IgD-negative memory B cell (primary cell): ENCODE results near the gene CADM1. TPM values are rescaled to one million over a fixed set of nuclear protein-coding genes. Genes with fewer than 3 reads are reported as not detected.
A peak's percentile ranks its signal among the peaks of the same experiment; 100 is the strongest.

ENCODE experiments used
- H3K27ac Mint-ChIP-seq, 3 donors: one replicate each; pipeline ENCODE4 v1.8.0; 2020 to 2022; ENCODE audit warnings: mild to moderate bottlenecking in 3 of 3, mixed read lengths in 3 of 3, moderate library complexity in 1 of 3
- H3K27me3 Mint-ChIP-seq: one replicate; pipeline ENCODE4 v1.8.0; 2021; ENCODE audit warnings: mixed read lengths
- H3K36me3 Mint-ChIP-seq: one replicate; pipeline ENCODE4 v1.8.0; 2020; ENCODE audit warnings: mild to moderate bottlenecking, mixed read lengths
- H3K4me1 Mint-ChIP-seq, 3 donors: one replicate each; pipeline ENCODE4 v1.8.0; 2020 to 2022; ENCODE audit warnings: mixed read lengths in 3 of 3, mild to moderate bottlenecking in 1 of 3
- H3K4me3 Mint-ChIP-seq, 4 donors: one replicate each; pipeline ENCODE4 v1.8.0; 2020 to 2022; ENCODE audit warnings: mild to moderate bottlenecking in 4 of 4, mixed read lengths in 4 of 4, moderate library complexity in 3 of 4
- H3K9me3 Mint-ChIP-seq, 3 donors: one replicate each; pipeline ENCODE4 v1.8.0; 2020 to 2021; ENCODE audit warnings: mixed read lengths in 3 of 3, mild to moderate bottlenecking in 1 of 3
- polyA plus RNA-seq: library from polyadenylated mRNA; unstranded; fragments of 300-500 nt; fragmentation: Illumina TruSeq; gene quantifications from one replicate; pipeline ENCODE4 v1.2.3, GENCODE V29; 2021

Gene CADM1
- polyA plus RNA-seq, 1 donor from 2014 or later = 2.0 TPM

DNA sequence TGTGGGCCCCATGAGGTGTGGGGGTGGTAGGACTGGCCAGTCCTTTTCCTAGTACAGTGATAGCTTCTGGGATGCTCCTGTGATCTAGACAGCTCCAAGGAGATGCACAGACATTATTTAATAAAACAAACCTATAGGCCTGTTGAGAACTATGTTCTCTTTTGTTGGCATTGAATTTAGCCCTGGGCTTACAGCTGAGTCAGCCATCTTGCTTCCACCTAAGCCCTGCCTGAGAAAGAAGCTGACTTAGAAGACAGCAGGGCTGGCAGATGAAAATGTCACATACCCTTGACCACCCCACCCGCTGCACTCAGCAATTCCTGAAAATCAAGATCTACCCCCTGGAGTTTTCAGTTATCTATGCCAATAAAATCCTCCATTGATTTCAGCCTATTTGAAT is 353.2 kb downstream of the CADM1 start:
- Mint-ChIP-seq H3K27me3 (peaks cover 3% of the 10 kb centered on the region), H3K27ac (no peak overlapping the region), H3K36me3 (peaks cover 2% of the 10 kb centered on the region), H3K4me1 (peaks cover 0 to 2% (median 0%) of the 10 kb centered on the region in 3 donors), H3K9me3 (peaks cover 0 to 2% (median 2%) of the 10 kb centered on the region in 3 donors), H3K4me3 (no peak overlapping the region)

DNA sequence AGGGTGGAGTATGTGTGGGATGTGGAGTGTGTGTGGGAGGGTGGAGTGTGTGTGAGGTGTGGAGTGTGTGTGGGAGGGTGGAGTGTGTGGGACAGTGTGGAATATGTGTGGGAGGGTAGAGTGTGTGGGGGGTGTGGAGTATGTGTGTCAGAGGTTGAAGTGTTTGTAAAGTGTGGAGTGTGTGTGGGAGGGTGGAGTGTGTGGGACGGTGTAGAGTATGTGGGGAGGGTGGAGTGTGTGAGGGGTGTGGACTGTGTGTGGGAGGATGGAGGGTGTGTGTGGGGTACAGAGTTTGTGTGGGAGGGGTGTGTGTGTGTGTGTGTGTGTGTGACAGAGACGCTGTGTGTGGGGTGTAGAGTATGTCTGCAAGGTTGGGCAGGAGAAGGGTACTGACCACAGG is 355.5 kb downstream of the CADM1 start:
- H3K9me3 Mint-ChIP-seq = peaks cover 0 to 2% (median 2%) of the 10 kb centered on the region in 3 donors
- H3K27me3 Mint-ChIP-seq = peaks cover 5% of the 10 kb centered on the region
- peaks cover 0 to 2% (median 0%) of the 10 kb centered on the region in 3 donors for H3K4me1 Mint-ChIP-seq
- H3K27ac Mint-ChIP-seq = no peak overlapping the region
- H3K4me3 Mint-ChIP-seq = no peak overlapping the region
- H3K36me3 Mint-ChIP-seq = peaks cover 2% of the 10 kb centered on the region

DNA sequence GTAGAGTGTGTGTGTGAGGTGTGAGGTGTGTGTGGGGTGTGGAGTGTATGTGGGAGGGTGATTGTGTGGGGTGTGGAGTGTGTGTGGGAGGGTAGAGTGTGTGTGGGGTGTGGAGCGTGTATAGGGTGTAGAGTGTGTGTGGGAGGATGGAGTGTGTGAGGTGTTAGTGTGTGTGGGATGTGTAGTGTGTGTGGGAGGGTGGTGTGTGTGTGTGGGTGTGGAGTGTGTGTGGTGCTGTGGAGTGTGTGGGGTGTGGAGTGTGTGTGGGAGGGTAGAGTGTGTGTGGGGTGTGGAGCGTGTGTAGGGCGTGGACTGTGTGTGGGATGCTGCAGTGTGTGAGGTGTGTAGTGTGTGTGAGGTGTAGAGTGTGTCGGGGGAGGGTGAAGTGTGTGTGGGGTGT is 356.1 kb downstream of the CADM1 start:
- Mint-ChIP-seq H3K27me3 (peaks cover 5% of the 10 kb centered on the region), H3K4me3 (no peak overlapping the region), H3K27ac (no peak overlapping the region), H3K4me1 (peaks cover 0 to 2% (median 0%) of the 10 kb centered on the region in 3 donors), H3K36me3 (peaks cover 1% of the 10 kb centered on the region), H3K9me3 (peaks cover 0 to 4% (median 2%) of the 10 kb centered on the region in 3 donors)

DNA sequence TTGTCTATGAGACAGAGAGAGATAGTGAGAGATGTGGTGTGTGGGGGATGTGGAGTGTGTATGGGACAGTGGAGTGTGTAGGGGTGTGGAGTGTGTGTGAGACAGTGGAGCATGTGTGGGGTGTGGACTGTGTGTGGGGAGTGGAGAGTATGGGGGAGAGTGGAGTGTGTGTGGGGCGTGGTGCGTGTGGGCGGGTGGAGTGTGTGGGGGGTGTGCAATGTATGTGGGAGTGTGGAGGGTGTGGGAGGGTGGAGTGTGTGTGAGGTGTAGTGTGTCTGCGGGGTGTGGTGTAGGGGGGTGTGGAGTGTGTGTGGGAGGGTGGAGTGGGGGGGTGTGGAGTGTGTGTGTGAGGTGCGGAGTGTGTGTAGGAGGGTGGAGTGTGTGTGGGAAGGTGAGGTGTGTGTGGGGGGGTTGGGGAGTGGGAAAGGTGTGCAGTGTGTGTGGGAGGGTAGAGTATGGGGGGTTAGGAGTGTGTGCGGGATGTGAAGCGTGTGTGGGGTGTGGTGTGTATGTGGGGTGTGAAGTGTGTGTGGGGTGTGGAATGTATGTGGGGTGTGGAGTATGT is 356.9 kb downstream of the CADM1 start:
- Mint-ChIP-seq H3K4me1 (peaks cover 0 to 2% (median 0%) of the 10 kb centered on the region in 3 donors), H3K27ac (no peak overlapping the region), H3K27me3 (peaks cover 5% of the 10 kb centered on the region), H3K9me3 (peaks cover 0 to 4% (median 2%) of the 10 kb centered on the region in 3 donors), H3K4me3 (no peak overlapping the region), H3K36me3 (no peaks in the 10 kb centered on the region)

DNA sequence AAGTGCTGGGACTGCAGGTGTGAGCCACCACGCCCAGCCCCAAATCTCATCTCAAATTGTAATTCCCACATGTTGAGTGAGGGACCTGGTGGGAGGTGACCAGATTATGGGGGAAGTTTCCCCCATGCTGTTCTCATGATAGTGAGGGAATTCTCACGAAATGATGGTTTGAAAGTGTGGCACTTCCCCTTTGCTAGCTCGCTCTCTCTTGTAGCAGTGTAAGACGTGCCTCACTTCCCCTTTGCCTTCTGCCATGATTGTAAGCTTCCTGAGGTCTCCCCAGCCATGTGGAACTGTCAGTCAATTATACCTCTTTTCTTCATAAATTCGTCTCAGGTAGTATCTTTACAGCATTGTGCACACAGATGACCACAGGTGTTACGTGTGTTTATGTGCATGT is 357.8 kb downstream of the CADM1 start:
- no peak overlapping the region for H3K27ac Mint-ChIP-seq

DNA sequence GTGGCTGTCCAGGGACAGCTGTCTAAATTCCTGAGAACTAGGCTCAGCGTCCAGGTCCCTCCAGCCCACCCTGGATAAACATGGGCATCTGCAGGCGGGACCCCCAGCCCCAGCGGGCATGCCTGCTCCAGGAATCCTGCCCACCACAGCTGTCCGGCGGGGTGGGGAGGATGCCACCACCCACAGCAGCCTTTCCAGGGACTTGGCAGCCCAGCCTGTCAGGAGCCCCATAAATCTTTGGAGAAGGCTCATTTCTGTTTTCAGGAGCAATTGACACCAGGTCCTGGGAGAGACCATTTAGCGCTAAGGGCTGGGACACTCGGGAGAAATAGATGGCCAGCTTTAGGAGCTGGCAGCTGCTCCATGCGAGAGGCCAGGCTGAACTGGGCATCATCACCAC is 358.9 kb downstream of the CADM1 start:
- peaks cover 0 to 2% (median 0%) of the 10 kb centered on the region in 3 donors for H3K4me1 Mint-ChIP-seq
- no peak overlapping the region for H3K4me3 Mint-ChIP-seq
- H3K27me3 Mint-ChIP-seq = peaks cover 5% of the 10 kb centered on the region
- no peaks in the 10 kb centered on the region for H3K36me3 Mint-ChIP-seq
- H3K9me3 Mint-ChIP-seq = peaks cover 0 to 2% (median 2%) of the 10 kb centered on the region in 3 donors
- H3K27ac Mint-ChIP-seq = no peak overlapping the region

More for the DNA sequence above, 357.8 kb downstream of the CADM1 start:
- no peaks in the 10 kb centered on the region for H3K36me3 Mint-ChIP-seq
- peaks cover 0 to 2% (median 0%) of the 10 kb centered on the region in 3 donors for H3K4me1 Mint-ChIP-seq
- H3K9me3 Mint-ChIP-seq = peaks cover 0 to 2% (median 2%) of the 10 kb centered on the region in 3 donors
- no peak overlapping the region for H3K4me3 Mint-ChIP-seq
- peaks cover 5% of the 10 kb centered on the region for H3K27me3 Mint-ChIP-seq

DNA sequence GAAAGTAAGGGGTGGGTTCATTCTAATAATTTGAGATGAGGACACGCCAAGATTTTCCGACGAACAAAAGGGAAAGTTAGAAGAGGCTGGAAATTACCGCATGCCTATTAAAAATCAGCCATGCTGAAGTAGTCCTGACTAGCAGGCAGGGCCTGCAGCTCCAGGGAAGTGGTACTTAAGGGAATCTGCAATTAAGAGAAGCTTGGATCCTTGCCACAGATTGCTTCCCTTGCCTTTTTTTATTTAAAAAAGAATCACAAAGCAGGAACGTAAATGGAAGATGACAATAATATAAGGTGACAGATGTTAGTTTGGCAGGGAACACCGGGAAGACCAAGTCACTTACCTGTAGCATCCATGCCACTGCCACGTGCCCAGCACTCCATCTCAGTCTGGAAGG is 359.3 kb downstream of the CADM1 start:
- H3K4me3 Mint-ChIP-seq = no peak overlapping the region
- H3K36me3 Mint-ChIP-seq = no peaks in the 10 kb centered on the region
- H3K27me3 Mint-ChIP-seq = peaks cover 8% of the 10 kb centered on the region
- H3K27ac Mint-ChIP-seq = no peak overlapping the region
- H3K9me3 Mint-ChIP-seq = peaks cover 0 to 2% (median 2%) of the 10 kb centered on the region in 3 donors
- H3K4me1 Mint-ChIP-seq = peaks cover 0 to 2% (median 0%) of the 10 kb centered on the region in 3 donors

DNA sequence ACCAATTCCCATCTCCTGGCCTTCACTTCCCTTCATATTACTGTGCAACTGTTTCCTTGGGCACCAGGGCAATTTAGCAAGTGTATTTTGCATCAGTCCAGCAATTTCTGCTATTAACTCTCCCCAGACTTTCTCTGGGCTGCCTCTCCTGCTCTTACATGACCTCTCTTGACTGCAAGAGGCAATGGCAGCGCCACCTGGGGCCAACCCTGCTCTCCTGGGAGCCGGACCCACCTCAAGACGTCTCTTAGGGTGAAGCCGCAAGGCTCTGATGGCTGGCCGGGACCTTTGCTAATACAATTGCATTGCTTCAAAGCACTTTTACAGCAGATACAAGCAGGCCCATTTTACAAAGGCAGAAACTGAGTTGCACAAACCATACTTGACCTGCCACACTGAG is 360.2 kb downstream of the CADM1 start:
- peaks cover 0 to 2% (median 0%) of the 10 kb centered on the region in 3 donors for H3K4me1 Mint-ChIP-seq
- H3K9me3 Mint-ChIP-seq = peaks cover 0 to 2% (median 2%) of the 10 kb centered on the region in 3 donors
- peak overlapping the region in 1 of 3 donors; percentile 47 for H3K27ac Mint-ChIP-seq
- H3K4me3 Mint-ChIP-seq = no peak overlapping the region
- H3K27me3 Mint-ChIP-seq = peaks cover 8% of the 10 kb centered on the region
- H3K36me3 Mint-ChIP-seq = no peaks in the 10 kb centered on the region

DNA sequence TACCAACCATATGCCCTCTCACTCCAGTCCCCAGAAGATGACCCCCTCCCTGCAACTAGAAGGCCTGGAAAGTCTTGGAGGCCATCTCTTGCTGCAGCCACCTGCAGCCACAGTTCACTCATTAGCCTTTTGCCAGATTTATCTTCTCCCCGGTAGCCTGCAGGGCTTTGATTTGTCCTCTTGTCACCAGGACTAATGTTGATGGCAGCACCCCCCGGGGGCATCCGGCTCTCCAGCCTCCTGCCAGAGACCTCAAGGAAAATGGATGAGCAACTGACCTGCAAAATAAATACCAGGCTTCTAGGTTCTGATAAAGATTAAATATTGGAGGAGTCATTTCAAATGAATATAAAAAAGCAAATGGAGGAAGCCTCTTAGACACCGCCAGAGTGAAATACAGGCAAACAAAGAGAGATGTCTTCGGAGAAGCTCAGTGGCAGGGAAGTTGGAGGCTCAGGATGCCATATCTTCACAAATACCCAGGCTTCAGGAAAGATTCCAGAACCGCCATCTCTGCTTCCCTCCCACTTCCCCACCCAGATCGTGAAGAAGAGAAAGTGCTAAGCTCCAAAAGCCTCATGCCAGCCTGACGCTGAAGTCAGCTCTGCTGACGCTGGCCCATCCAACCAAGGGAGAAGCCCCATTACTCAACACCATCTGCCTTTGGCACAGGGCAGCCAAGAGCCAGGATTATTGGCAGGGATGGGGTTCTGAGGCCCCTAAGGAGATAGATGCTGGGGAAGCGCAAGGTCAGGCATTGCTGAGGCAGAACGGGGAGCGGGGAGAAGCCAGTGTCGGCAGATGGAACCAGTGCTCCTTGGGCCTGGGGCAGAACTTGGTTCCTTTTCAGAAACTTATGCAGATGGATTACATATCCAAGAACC is 362.7 kb downstream of the CADM1 start:
- H3K27me3 Mint-ChIP-seq = peaks cover 16% of the 10 kb centered on the region
- peaks cover 0 to 2% (median 0%) of the 10 kb centered on the region in 3 donors for H3K9me3 Mint-ChIP-seq
- no peaks in the 10 kb centered on the region for H3K36me3 Mint-ChIP-seq
- no peak overlapping the region for H3K27ac Mint-ChIP-seq
- H3K4me1 Mint-ChIP-seq = peaks cover 0 to under 1% (median 0%) of the 10 kb centered on the region in 3 donors
- H3K4me3 Mint-ChIP-seq = no peak overlapping the region

DNA sequence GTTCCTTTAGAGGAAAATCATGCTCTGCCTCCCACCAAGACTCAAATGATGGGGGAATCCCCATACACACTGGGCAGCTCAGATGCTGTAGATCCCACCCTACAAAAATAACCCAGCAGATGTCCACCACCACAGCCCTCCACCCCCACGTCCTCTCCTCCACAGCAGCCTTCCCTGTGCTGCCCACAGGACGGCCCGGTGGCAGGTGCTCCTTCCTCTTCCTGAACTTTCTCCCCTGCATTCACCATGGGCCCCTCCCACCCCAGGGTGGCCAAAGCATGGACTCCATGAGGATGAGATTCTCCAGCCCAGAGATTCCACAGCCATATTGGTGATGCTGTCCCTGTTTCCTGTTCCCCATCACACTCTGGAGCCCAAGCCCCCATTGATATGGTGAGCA is 368.3 kb downstream of the CADM1 start:
- Mint-ChIP-seq H3K4me3 (no peak overlapping the region), H3K27me3 (peaks cover 24% of the 10 kb centered on the region), H3K27ac (no peak overlapping the region), H3K4me1 (no peaks in the 10 kb centered on the region), H3K9me3 (peaks cover 0 to 3% (median 2%) of the 10 kb centered on the region in 3 donors), H3K36me3 (no peaks in the 10 kb centered on the region)

DNA sequence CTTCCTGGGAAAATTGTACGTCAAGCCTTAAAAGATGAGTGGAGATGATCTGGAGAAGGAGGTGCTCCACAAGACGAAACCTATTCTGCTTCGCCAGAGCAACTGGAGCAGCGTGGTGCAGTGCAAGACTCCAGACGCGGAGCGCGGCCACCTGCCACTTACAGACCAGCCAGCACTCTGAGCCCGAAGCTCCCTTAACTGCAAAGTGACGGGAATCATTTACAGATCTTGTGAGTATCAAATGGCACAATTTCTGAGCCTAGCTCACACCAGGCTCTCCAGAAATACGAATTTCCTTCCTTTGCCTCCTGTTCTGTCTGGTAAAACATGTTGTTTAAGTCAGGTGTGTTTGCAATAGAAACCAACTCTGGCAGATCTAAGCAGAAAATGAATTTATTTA is 369.3 kb downstream of the CADM1 start:
- Mint-ChIP-seq H3K4me3 (no peak overlapping the region), H3K27me3 (peaks cover 21% of the 10 kb centered on the region), H3K36me3 (no peaks in the 10 kb centered on the region), H3K27ac (peak overlapping the region in 1 of 3 donors; percentile 45), H3K9me3 (peaks cover 0 to 3% (median 2%) of the 10 kb centered on the region in 3 donors), H3K4me1 (no peaks in the 10 kb centered on the region)

DNA sequence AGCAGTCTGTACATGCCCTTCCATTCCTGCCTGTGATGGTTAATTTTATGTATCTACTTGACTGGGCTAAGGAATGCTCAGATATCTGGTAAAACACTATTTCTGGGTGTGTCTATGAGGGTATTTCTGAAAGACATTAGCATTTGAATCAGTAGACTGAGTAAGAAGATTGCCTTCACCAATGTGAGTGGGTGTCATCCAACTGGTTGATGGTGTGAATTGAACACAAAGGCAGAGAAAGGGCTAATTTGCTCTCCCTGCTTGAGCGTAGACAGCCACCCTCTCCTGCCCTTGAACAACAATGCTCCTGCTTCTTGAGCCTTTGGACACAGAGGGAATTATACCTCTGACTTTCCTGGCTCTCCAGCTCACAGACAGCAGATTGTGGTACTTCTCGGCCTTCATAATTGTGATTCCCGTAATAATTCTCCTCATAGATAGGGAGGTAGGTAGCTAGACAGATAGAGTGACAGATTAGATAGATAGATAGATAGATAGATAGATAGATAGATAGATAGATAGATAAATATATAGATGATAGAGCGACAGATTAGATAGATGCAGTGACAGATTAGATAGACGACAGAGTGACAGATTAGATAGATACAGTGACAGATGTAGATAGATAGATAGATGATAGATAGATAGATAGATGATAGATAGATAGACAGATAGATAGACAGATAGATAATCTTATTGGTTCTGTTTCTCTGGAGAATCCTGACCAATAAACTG is 370.6 kb downstream of the CADM1 start:
- Mint-ChIP-seq H3K9me3 (peaks cover 0 to 3% (median 2%) of the 10 kb centered on the region in 3 donors), H3K36me3 (no peaks in the 10 kb centered on the region), H3K4me3 (no peak overlapping the region)

DNA sequence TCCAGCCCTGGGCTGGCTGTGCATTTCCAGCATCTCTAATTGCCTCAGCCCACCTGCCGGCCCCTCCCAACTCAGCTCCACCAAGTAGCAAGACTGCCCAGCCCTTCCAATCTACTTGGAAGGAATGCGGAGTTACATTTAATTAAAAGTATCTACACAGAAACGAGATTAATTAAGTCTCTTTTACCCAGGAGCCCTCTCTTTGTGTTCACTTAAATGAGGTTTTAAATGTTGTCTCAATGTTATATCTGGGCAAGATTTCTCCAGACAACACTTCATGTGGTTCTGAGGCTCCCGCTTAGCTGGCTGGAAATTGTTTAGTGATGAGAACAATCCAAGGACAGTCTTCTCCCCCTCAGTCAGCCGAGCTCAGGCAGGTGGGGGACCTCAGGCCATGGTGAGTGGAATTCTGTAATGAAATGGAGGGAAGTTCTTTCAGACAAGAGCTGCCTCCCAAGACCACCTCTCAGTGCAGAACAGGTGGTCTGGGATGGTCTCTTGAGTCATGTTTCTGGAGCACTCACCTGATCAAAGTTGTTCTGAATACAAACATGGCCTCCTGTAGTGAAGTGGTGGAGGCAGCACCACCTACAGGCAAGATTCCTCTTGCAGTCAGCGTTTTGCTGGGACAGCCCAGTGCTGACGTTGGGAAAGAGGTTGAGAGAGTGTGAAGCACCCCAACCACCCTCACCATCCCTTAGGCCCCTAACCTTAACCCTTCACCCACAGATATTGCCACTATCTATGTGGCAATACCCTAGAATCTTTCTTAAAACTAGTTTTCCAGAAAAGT is 371.6 kb downstream of the CADM1 start:
- H3K9me3 Mint-ChIP-seq = peaks cover 0 to 3% (median 2%) of the 10 kb centered on the region in 3 donors
- H3K4me1 Mint-ChIP-seq = no peaks in the 10 kb centered on the region
- H3K4me3 Mint-ChIP-seq = no peak overlapping the region
- no peaks in the 10 kb centered on the region for H3K36me3 Mint-ChIP-seq
- peaks cover 20% of the 10 kb centered on the region for H3K27me3 Mint-ChIP-seq
- H3K27ac Mint-ChIP-seq = no peak overlapping the region

More for the DNA sequence above, 370.6 kb downstream of the CADM1 start:
- H3K27ac Mint-ChIP-seq = no peak overlapping the region
- H3K4me1 Mint-ChIP-seq = no peaks in the 10 kb centered on the region
- peaks cover 22% of the 10 kb centered on the region for H3K27me3 Mint-ChIP-seq
